HepG2 (cell line): ENCODE measurements around the gene COX8C. TPM values are rescaled to one million over a fixed set of nuclear protein-coding genes. Genes with fewer than 3 reads are reported as not detected.

Experiments used
- FOXA3 ChIP-seq: IDR thresholded peaks from 2 replicates; pipeline ENCODE4 v1.6.1; 2016; ENCODE audit warnings: missing genetic modification reagents, missing compliant biosample characterization
- KAT2B ChIP-seq: fragments of 150-350 bp; IDR thresholded peaks from 2 replicates; pipeline ENCODE4 v1.6.1; 2014; ENCODE audit warnings: low read depth, low read length, borderline replicate concordance
- KDM2A ChIP-seq: sonication (generic); formaldehyde crosslinking; IDR thresholded peaks from 2 replicates; pipeline ENCODE4 v1.4.0; 2020; ENCODE audit warnings: low read depth, missing genetic modification reagents, borderline replicate concordance
- MXI1 ChIP-seq: IDR thresholded peaks from 3 replicates; pipeline ENCODE4 v1.6.1; 2012; ENCODE audit warnings: low read depth, low read length, inconsistent platforms, borderline replicate concordance
- NCOR1 ChIP-seq: fragments of 200-600 bp; sonication (generic); IDR thresholded peaks from 2 replicates; pipeline ENCODE4 v1.7.0; 2017; ENCODE audit warnings: antibody characterized with exemption, low read length, borderline replicate concordance
- POGZ ChIP-seq: sonication (generic); formaldehyde crosslinking; IDR thresholded peaks from 2 replicates; pipeline ENCODE4 v1.4.0; 2020; ENCODE audit warnings: mild to moderate bottlenecking, missing genetic modification reagents
- RXRB ChIP-seq: IDR thresholded peaks from 2 replicates; pipeline ENCODE4 v1.6.1; 2016; ENCODE audit warnings: borderline replicate concordance, missing genetic modification reagents, missing compliant biosample characterization
- SPEN ChIP-seq: sonication (generic); formaldehyde crosslinking; IDR thresholded peaks from 2 replicates; pipeline ENCODE4 v1.5.1; 2020; ENCODE audit warnings: low read depth, mild to moderate bottlenecking, missing genetic modification reagents
- ZBTB8A ChIP-seq: sonication (generic); formaldehyde crosslinking; IDR thresholded peaks from 2 replicates; pipeline ENCODE4 v1.4.0; 2020; ENCODE audit warnings: mild to moderate bottlenecking, low read depth, missing genetic modification reagents, borderline replicate concordance
- ZNF121 ChIP-seq: sonication (generic); formaldehyde crosslinking; IDR thresholded peaks from 2 replicates; pipeline ENCODE4 v1.5.0; 2020; ENCODE audit warnings: mild to moderate bottlenecking, missing genetic modification reagents
- ZNF577 ChIP-seq: sonication (generic); formaldehyde crosslinking; IDR thresholded peaks from 2 replicates; pipeline ENCODE4 v1.4.0; 2020; ENCODE audit warnings: mild to moderate bottlenecking, low read depth, missing genetic modification reagents, borderline replicate concordance
- ZNF672 ChIP-seq: sonication (generic); formaldehyde crosslinking; IDR thresholded peaks from 2 replicates; pipeline ENCODE4 v1.8.1; 2022; ENCODE audit warnings: missing genetic modification reagents
- ZNF788 ChIP-seq: sonication (generic); formaldehyde crosslinking; IDR thresholded peaks from 2 replicates; pipeline ENCODE4 v1.5.0; 2020; ENCODE audit warnings: mild to moderate bottlenecking, missing genetic modification reagents, borderline replicate concordance
- ZSCAN12 ChIP-seq: sonication (generic); formaldehyde crosslinking; IDR thresholded peaks from 2 replicates; pipeline ENCODE4 v1.9.0; 2021; ENCODE audit warnings: mild to moderate bottlenecking, missing genetic modification reagents
- ZSCAN5A ChIP-seq: sonication (generic); formaldehyde crosslinking; IDR thresholded peaks from 2 replicates; pipeline ENCODE4 v1.8.0; 2022; ENCODE audit warnings: mild to moderate bottlenecking, missing genetic modification reagents, borderline replicate concordance
- polyA plus RNA-seq, 8 experiments: library from polyadenylated mRNA; depleted of rRNA in 3 of 8; stranded (reverse) in 7 of 8; unstranded in 1 of 8; fragments of >200 nt; fragmentation: Illumina TruSeq in 4 of 8; extraction: Trizol in 4 of 8; gene quantifications; 2 replicates each; pipeline versions ENCODE4 v1.2.1 to v1.2.3, GENCODE V29; 2011 to 2016; ENCODE audit warnings: low read depth in 4 of 8, missing spikeins in 1 of 8, mixed read lengths in 1 of 8; ENCODE audit not compliant: insufficient read depth in 1 of 8
- total RNA-seq, 5 experiments: library from RNA; depleted of rRNA; stranded (reverse); fragments of >200 nt; fragmentation: Illumina TruSeq; extraction: Trizol; gene quantifications; 2 replicates each; pipeline ENCODE4 v1.2.3, GENCODE V29; 2016; ENCODE audit warnings: low read depth in 1 of 5
- TF ChIP-seq, protein P1 (sequence below): conservative IDR thresholded peaks from 2 replicates; pipeline ENCODE4 v1.6.1; 2018; ENCODE audit warnings: missing genetic modification reagents
- TF ChIP-seq, protein P2 (sequence below): sonication (generic); formaldehyde crosslinking; IDR thresholded peaks from 2 replicates; pipeline ENCODE4 v1.8.1; 2023; ENCODE audit warnings: missing genetic modification reagents, inconsistent platforms, borderline replicate concordance
- TF ChIP-seq, protein P3 (sequence below): sonication (generic); formaldehyde crosslinking; IDR thresholded peaks from 2 replicates; pipeline ENCODE4 v1.4.0; 2020; ENCODE audit warnings: missing genetic modification reagents
- TF ChIP-seq, protein P4 (sequence below): sonication (generic); formaldehyde crosslinking; IDR thresholded peaks from 2 replicates; pipeline ENCODE4 v1.4.0; 2020; ENCODE audit warnings: missing genetic modification reagents, borderline replicate concordance

The COX8C gene
- total and polyA plus RNA-seq, 2 of the 13 experiments (the other 11 are each of a cell fraction or from before 2014, with no cell fraction given) = not detected

DNA sequence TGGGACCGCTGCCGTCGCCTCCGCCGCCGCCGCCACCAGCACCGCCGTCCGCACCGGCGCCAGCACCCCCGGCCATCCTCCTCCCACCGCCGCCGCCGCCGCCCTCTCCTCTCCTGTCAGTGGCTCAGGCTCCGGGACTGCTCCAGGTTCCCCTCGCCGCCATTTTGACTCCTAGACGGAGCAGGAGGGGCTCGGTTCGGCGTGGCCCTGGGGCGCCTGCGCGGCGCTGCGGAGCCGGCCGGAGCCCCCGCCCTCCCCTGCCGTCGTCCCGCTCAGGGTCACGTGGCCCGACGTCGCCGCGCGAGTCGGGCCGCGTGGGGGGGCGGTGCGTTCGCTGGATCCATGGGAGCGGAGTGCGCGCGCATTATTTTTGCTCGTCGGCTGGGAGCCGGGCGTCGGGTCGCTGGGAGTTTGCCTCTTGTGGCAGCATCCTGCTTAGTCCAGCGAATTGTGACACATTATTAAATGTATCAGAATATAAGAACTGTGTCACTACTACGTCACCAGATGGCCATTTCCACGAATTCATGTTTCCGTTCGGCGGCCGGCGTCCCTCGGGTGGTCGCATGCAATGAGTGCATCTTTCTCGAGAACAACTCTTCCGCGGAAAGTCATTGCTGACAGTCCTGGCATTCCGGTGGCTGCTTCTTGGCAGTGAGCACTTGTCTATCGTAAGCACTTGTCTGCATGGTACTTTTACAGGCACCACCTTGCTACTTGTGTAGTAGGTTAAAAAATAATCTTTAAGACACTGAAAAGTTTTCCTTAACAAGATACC, 13.9 kb upstream of the COX8C start, which contains the start of gene BTBD7 (continued):
- TF ChIP-seq, protein P1, sequence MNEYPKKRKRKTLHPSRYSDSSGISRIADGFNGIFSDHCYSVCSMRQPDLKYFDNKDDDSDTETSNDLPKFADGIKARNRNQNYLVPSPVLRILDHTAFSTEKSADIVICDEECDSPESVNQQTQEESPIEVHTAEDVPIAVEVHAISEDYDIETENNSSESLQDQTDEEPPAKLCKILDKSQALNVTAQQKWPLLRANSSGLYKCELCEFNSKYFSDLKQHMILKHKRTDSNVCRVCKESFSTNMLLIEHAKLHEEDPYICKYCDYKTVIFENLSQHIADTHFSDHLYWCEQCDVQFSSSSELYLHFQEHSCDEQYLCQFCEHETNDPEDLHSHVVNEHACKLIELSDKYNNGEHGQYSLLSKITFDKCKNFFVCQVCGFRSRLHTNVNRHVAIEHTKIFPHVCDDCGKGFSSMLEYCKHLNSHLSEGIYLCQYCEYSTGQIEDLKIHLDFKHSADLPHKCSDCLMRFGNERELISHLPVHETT = no peak
- TF ChIP-seq ZNF121 (CRISPR knock-in tag) (0 out of 2 replicates have a peak, but pooled peaks have one; percentile 28), ZNF788 (CRISPR knock-in tag) (no peak; the same call in 1 of the 2 replicates), POGZ (CRISPR knock-in tag) (peak; percentile 50), ZNF577 (CRISPR knock-in tag) (no peak), RXRB (CRISPR knock-in tag) (0 out of 2 replicates have a peak, but pooled peaks have one; percentile 51), KDM2A (peak; percentile 40; the same call in 1 of the 2 replicates), KAT2B (no peak), MXI1 (peak; percentile 61; the same call in 1 of the 3 replicates), SPEN (CRISPR knock-in tag) (peak; percentile 56; the same call in 1 of the 2 replicates), ZBTB8A (CRISPR knock-in tag) (no peak), FOXA3 (CRISPR knock-in tag) (0 out of 2 replicates have a peak, but pooled peaks have one; percentile 13), NCOR1 (0 out of 2 replicates have a peak, but pooled peaks have one; percentile 28), ZNF672 (peak; percentile 29; the same call in 1 of the 2 replicates), ZSCAN12 (CRISPR knock-in tag) (peak; percentile 89), ZSCAN5A (CRISPR knock-in tag) (peak; percentile 65; the same call in 1 of the 2 replicates)
- TF ChIP-seq, protein P2, sequence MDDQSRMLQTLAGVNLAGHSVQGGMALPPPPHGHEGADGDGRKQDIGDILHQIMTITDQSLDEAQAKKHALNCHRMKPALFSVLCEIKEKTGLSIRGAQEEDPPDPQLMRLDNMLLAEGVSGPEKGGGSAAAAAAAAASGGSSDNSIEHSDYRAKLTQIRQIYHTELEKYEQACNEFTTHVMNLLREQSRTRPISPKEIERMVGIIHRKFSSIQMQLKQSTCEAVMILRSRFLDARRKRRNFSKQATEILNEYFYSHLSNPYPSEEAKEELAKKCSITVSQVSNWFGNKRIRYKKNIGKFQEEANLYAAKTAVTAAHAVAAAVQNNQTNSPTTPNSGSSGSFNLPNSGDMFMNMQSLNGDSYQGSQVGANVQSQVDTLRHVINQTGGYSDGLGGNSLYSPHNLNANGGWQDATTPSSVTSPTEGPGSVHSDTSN (CRISPR knock-in tag) = 0 out of 2 replicates have a peak, but pooled peaks have one; percentile 40
- TF ChIP-seq, protein P3, sequence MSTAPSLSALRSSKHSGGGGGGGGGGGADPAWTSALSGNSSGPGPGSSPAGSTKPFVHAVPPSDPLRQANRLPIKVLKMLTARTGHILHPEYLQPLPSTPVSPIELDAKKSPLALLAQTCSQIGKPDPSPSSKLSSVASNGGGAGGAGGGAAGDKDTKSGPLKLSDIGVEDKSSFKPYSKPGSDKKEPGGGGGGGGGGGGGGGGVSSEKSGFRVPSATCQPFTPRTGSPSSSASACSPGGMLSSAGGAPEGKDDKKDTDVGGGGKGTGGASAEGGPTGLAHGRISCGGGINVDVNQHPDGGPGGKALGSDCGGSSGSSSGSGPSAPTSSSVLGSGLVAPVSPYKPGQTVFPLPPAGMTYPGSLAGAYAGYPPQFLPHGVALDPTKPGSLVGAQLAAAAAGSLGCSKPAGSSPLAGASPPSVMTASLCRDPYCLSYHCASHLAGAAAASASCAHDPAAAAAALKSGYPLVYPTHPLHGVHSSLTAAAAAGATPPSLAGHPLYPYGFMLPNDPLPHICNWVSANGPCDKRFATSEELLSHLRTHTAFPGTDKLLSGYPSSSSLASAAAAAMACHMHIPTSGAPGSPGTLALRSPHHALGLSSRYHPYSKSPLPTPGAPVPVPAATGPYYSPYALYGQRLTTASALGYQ (CRISPR knock-in tag) = 0 out of 2 replicates have a peak, but pooled peaks have one; percentile 52
- TF ChIP-seq, protein P4, sequence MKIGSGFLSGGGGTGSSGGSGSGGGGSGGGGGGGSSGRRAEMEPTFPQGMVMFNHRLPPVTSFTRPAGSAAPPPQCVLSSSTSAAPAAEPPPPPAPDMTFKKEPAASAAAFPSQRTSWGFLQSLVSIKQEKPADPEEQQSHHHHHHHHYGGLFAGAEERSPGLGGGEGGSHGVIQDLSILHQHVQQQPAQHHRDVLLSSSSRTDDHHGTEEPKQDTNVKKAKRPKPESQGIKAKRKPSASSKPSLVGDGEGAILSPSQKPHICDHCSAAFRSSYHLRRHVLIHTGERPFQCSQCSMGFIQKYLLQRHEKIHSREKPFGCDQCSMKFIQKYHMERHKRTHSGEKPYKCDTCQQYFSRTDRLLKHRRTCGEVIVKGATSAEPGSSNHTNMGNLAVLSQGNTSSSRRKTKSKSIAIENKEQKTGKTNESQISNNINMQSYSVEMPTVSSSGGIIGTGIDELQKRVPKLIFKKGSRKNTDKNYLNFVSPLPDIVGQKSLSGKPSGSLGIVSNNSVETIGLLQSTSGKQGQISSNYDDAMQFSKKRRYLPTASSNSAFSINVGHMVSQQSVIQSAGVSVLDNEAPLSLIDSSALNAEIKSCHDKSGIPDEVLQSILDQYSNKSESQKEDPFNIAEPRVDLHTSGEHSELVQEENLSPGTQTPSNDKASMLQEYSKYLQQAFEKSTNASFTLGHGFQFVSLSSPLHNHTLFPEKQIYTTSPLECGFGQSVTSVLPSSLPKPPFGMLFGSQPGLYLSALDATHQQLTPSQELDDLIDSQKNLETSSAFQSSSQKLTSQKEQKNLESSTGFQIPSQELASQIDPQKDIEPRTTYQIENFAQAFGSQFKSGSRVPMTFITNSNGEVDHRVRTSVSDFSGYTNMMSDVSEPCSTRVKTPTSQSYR (CRISPR knock-in tag) = peak; percentile 59; the same call in 1 of the 2 replicates
